Fibroblast of gingiva (primary cell): Measurements from ENCODE around the gene ELF3.
"Not testable (repeated sequence)": the region's sequence is repeated elsewhere in the genome, so short reads cannot be mapped to it uniquely, and the experiment has no call there.

Experiments used
- DNase-seq: peaks from one replicate; pipeline ENCODE4 v3.0.0-alpha.2; 2011; ENCODE audit warnings: low read depth

The ELF3 gene

DNA sequence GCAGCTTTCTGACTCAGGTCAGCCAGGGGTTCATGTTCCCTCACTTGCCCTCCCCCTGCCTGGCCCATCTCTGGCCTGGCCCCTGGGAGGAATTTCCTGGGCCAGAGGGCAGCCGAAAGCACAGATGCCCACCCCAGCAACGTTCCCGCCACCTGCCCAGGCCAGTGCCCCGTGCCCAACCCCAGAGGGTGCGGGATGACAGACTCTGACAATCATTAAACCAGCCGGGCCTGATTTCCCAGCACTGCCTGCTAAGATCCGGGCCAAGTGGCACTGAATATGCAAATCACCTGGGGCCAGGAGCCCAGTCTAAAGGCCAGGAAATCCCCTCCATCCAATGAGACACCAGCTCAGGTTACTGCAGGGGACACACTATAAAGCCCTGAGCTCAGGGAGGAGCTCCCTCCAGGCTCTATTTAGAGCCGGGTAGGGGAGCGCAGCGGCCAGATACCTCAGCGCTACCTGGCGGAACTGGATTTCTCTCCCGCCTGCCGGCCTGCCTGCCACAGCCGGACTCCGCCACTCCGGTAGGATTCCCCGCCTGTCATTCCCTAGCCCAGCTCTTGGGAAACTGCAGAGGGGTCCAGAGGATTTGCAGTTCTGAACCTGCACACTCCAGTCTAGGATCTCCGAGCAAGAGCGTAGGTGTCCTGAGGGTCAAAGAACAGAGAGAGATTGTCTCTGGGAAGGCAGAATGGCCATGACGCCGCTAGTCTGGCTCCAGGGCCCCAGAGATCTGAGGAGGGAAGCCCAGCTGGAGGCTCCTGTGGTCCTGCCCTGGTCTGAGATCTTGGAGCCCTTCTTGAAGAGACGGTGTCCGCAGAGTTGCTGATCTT lies at the start of gene ELF3:
Gene ELF3, plus strand, starts transcription at position 408 of the 836 bp plus-strand sequence. CDS start 550 bp downstream, outside the sequence.
- DNase-seq, result no peak

DNA sequence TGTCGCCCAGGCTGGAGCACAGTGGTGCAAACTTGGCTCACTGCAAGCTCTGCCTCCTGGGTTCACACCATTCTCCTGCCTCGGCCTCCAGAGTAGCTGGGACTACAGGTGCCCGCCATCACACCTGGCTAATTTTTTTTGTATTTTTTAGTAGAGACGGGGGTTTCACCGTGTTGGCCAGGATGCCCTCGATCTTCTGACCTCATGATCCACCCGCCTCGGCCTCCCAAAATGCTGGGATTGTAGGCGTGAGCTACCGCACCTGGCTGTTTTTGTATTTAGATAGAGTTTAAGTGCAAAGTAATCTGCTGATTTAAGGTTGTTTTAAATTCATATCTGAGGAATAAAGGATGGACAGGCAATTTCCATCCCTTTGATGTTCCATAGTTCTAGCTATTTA lies 48.0 kb upstream of the ELF3 start:
- DNase-seq, result not testable (repeated sequence)

DNA sequence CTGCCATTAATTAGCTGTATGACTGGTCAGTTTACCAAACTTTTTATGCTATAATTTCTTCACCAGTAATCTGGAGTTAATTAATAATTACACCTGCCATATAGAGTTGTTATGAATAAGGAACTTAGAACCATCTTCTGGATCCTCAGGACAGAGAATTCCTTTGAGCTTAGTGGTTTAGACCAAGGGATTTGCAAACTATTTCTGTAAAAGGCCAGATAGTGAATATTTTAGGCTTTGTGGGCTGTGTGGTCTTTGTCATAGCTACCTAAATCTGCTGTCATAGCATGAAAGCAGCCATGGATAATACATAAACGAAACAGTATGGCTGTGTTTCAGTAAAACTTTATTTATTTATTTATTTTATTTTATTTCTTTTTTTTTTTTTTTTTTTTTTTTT lies 46.1 kb upstream of the ELF3 start:
- no peak for DNase-seq

DNA sequence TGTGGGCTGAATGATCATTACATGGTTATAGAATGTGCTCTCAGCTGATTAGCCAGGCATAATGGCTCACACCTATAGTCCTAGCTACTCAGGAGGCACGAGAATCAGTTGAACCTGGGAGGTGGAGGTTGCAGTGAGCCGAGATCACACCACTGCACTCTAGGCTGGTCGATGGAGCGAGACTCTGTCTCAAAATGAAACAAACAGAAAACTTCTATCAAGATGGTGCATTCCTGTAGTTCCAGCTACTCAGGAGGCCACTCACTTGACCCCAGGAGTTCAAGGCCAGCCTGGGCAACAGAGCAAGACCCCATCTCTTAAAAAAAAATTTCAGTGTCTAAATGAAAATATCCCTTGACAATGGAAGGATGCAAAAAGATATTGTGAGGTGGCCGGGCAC lies 44.2 kb upstream of the ELF3 start:
- no peak for DNase-seq

DNA sequence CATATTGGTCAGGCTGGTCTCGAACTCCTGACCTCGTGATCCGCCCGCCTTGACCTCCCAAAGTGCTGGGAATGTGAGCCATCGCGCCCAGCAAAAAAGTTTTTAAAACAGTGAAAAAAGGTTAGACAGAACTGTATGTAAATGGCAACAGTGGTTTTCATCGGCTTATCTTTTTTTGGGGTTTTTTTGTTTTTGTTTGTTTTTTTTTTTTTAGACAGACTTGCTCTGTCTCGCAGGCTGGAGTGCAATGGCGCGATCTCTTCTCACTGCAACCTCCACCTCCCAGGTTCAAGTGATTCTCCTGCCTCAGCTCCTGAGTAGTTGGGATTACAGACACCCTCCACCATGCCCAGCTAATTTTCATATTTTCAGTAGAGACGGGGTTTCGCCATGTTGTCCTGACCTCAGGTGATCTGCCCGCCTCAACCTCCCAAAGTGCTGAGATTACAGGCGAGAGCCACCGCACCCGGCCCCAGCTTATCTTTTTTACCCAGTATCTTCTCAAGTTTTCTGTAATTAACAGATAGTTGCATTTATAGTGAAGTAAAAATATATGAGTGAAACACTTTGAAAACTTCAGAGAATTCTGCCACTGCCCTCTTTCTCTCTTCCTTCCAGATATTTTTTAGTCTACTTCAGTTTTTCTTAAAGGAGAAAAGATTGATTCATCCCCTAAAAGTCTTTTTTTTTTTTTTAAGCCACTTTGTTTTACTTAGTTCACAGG lies 42.0 kb upstream of the ELF3 start:
- no peak for DNase-seq

DNA sequence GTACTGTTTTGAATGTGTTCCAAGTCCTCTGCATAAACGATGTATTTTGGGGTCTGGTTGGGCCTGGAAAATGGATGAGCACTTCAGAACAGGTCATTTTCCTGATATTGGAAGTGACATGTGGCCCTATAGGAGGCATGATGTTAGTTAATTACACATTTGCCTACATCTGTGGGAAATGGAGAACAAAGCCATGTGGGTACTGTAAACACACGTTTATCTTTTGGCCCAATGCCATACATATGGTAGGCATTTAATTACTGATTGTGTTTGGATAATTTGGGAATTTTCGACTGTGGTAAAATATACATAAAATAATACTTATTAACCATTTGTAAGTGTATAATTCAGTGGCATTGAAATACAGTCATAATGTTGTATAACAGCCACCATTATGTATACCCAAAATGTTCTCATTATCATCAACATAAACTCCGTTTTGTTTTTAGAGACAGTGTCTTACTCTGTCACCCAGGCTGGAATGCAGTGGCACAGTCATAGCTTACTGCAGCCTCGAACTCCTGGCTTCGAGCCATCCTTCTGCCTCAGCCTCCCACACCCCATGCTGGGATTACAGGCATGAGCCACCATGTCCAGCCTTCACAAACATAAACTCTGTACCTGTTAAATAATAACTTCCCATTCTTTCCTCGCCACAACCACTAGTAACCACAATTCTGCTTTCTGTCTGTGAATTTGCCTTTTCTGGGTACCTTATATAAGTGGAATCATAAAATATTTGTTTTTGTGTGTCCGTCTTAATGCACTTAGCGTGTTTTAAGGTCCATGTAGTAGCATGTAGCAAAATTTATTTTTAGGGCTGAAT lies 39.8 kb upstream of the ELF3 start:
- DNase-seq, result no peak

DNA sequence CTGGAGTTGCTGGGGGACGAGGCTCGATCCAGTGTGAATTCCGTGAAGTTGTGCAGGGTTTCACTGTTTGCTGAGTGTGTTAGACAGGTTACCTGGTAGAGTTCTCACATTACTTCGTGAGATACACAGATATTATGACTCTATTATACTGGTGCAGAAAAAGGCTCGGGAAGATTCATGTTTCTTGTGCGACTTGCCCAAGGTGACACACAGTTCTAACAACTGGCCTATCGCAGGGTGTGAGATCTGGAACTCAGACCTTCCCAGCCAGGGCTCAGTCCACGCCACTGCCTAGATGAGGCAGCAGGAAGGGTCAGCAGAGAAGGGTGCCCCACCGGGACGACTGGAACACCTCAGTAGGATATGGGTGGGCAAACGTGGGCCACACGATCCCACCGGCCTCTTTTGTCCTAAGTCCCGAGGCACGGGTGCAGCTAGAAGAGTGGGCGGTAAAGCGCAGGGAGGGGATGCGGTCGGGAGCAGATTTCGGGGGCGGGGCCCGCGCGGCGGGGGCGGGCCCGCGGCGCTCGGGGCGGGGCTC lies 28.2 kb upstream of the ELF3 start:
- no peak for DNase-seq

DNA sequence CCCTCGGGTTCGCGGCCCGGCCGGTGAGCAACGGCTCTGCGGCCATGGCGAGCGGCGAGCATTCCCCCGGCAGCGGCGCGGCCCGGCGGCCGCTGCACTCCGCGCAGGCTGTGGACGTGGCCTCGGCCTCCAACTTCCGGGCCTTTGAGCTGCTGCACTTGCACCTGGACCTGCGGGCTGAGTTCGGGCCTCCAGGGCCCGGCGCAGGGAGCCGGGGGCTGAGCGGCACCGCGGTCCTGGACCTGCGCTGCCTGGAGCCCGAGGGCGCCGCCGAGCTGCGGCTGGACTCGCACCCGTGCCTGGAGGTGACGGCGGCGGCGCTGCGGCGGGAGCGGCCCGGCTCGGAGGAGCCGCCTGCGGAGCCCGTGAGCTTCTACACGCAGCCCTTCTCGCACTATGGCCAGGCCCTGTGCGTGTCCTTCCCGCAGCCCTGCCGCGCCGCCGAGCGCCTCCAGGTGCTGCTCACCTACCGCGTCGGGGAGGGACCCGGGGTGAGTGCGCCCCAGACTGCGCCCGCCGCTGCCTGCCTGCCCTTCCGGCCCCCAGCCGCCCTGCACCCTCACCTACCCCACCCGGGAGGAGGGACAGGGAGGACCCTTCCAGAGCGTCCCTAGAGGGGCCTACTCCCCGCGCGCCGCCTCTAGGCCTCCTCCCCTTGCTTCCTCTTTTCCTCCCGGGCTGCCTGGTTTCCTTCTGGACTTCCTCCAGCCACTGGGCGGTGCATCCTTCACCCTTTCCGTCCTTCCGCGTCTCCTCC lies 27.6 kb upstream of the ELF3 start, which contains the start of gene RNPEP:
Gene RNPEP, plus strand, starts transcription at position 26 of the 757 bp plus-strand sequence. Its CDS starts 19 bp downstream, at position 45.
- DNase-seq, result peak; percentile 81

DNA sequence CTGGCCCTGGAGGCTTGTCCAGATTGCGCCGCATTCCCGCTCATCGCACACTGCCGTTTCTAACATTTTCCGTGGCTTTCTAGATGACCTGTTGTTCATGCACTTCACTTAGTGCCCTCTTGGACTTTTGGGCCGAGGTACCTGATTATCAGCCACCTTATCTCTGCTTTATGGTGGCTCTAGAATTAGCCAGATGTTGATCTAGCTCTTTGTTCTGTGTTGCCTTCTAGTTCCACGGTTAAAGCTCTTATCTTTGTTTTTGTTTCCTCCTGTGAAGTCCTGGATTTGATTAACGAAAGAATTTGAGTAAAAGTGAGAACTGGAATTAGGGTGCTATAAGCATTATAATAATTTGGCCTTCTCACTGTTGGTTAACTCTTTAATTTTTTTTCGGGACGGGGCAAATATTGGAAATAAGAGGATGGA lies 27.0 kb upstream of the ELF3 start:
- DNase-seq, result no peak

DNA sequence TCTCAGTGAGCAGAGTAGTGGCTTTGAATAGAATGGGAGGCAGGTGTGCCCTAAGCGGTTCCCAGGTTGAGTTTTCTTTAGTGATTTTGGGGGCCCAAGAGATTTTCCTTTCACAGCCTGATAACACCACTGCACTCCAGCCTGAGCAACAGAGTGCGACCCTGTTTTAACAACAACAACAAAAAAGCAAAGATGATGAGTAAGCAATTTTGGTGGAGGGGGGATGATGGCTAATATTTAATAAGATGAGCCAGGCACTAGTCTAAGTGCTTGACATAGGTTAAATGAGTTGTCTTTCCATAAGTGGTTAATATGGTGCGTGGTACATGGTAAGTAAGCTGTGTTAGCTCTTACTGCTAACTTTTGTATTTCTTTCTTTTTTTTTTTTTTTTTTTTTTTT lies 25.9 kb upstream of the ELF3 start:
- no peak for DNase-seq

DNA sequence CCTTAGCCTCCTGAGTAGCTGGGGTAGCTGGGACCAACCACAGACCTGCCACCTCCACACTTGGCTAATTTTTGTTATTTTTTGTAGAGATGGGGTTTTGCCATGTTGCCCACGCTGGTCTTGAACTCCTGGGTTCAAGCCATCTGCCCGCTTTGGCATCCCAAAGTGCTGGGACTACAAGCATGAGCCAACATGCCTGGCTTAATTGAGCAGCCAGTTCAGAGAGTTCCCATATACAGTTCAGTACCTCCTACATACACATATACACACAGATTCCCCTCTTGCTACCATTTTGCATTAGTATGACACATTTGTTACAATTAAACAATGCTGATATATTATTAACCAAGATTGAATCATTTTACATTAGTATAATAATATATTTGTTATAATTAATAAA lies 25.0 kb upstream of the ELF3 start:
- DNase-seq, result no peak

DNA sequence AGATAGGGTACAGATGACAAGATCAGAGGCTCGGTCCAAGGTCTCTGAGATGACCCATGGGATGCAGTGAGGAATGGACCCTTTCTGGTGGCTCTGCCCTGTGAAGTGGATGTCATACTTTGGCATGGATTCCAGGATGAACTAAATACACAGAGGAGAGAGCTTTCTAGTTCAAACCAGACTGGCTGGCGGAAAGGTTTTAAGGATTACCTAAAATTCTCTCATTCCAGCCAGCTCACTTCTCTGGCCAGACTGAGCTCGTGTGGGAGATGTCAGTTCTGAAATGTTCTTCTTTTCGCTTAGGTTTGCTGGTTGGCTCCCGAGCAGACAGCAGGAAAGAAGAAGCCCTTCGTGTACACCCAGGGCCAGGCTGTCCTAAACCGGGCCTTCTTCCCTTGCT lies 21.8 kb upstream of the ELF3 start:
- DNase-seq, result no peak

DNA sequence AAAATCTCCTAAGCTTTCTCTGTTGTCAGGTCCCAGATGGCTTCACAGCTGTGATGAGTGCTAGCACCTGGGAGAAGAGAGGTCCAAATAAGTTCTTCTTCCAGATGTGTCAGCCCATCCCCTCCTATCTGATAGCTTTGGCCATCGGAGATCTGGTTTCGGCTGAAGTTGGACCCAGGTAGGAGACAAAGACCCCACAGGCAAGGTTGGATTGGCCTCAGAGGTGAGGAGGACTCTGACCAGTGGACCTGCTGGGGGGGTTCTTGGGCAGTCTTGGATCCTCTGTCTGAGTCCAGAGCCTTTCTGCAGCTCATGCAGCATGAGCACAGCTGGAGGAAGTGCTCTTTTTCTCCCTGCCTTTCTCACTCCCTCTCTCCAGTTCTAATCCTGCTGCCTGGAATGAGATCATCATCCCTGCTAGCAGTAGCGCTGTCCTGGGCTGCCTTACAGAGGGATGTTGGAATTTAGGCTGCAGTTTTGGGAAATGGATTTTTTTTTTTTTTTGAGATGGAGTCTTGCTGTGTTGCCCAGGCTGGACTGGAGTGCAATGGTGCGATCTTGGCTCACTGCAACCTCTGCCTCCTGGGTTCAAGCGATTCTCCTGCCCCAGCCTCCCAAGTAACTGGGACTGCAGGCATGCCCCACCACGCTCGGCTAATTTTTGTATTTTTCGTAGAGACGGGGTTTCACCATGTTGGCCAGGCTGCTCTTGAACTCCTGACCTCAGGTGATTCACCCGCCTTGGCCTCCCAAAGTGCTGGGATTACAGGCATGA lies 20.8 kb upstream of the ELF3 start:
- DNase-seq, result no peak

DNA sequence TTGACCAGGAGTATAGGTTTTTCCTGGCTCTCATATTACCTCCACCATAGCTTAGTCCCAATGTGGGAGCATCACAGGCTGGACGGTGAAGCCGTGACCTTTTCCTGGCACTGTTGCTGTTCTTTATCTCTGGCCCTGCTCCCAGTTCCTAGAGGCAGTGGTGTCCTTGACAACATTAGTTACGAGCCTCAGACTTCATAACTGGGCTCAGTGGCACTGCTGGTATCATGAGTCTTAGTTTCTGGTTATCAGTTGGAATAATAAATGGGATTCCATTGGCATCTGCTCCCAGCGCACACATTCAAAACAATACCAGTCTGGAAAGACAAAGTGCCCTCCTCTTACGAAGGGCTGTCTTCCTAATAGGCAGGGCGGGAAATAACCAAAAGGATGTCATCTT lies 20.0 kb upstream of the ELF3 start:
- no peak for DNase-seq

DNA sequence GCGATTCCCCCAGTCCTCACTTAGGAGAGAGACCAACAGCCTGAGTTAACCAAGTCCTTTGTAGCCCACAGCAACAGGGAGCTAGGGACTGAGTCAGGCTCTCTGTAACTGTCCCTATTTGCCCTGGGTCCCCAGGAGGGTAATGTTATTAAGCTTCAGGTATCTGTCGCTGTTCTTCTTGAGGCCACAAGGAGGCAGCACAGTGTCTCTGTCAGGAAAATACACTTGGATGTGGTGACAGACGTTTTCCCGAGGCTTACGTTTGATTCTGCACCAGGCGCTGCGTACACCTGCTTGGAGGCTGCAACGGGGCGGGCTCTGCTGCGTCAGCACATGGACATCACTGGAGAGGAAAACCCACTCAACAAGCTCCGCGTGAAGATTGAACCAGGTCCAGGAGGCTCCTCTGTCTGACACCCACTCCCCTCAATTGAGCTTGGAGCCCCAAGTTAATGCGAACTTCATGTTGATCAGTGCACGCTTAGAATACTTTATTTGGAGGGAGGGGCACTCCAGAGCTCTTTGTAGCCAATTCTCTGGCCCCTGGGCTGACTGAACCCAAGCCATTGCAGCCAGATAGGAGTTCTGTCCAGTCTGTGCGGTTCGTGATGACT lies 10.7 kb upstream of the ELF3 start:
- DNase-seq, result peak; percentile 24

DNA sequence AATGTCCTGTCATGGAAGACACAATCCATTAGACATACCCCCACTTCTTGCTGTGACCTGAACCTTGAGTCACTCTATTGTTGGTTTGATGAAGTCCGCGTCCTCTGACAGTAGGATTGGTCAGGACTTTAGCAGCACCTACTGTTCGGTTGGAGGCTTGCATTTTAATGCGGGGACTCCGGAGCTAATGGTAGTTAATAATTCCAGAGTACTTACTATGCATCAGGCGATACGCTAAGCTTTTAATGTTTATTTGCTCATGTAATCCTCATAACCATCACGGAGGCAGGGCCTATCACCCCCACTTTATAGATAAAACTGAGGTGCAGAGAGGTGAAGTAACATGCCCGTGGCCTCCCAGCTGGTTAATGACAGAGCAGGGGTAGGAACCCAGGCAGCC lies 7.9 kb upstream of the ELF3 start:
- DNase-seq, result no peak

DNA sequence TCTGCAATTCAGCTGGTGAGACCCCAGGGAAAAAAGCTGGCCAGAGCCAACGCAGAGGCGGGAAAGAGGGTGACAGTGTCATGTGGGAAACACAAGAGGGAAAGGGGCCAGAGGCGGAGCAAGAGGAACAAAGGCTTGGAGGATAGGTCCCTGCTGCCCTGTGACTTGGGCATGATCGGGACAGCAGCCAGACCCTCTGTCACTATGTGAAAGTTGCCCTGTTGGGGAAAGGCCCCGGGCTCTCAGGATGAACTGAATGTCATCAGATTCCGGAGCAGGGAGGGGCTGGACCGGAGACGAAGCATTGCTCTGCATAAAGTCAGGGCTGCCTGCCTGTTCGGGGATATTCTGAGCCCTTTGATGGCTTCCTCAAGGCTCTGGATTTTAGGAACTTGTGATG lies 5.7 kb upstream of the ELF3 start:
- no peak for DNase-seq

DNA sequence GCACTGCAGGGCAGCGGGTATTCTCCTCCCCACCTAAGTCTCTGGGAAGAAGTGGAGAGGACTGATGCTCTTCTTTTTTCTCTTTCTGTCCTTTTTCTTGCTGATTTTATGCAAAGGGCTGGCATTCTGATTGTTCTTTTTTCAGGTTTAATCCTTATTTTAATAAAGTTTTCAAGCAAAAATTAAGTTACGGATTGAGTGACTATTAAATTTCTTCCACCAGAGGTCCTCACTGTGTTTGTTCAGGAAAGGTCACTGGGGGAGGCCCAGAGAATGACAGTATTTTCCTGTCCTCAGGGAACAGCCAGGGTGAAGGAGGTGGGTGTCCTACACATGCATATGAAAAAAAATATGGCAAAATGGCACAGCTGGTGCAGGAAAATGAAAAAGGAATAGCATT lies 4.4 kb upstream of the ELF3 start:
- peak; percentile 13 for DNase-seq

DNA sequence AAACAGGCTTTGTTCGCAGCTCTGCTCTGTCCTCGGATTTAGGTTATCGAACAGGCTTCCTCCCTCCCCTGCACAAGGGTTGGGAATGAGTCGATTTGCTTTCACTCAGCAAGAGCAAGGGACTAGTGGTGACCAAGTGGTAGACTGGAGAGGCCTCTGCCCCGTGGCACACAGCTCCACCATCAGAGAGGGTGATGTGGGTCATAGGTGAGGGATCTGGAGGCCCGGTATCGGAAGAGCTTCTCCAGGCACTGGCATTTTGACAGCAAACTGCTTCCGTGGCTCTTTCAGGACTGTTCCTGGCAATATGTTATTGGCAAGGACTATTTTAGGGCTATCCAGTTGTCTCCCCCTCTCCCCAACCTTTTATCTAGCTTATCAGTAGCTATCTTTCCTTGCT lies 3.1 kb upstream of the ELF3 start:
- no peak for DNase-seq

DNA sequence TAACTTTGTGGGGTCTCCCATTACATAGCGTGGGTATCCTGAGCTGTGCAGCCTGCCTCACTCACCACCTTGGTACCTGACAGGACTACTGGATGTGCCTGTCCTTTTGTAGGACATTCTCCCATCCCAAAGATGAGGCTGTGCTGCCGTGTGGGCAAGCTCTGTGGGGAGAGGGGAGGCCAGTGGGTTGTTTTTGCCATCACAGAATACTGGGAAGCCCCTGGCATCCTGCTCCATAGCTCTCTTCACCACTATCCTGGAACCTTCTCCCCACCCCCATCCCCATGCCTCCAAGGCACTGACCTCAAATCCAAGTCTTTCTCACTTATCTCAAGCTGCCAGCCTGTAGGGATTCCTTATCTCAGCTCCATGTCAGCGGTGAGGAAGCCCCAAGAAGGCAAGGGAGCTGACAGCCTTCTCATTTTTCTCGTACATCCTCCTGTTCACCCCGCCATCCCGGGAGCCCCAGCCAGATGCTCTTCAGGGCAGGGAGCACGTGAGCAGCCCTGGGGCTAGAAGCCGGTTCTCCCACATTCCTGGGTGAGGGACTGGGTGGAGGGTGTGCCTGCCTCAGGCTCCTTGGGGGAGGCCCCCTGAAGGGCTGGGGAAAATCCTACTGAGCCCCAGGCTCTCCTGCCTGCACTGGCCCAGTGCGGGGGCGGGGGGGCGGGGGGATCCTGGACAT lies 2.4 kb upstream of the ELF3 start:
- no peak for DNase-seq
